ENCODE data around the gene LEMD1.

DNA sequence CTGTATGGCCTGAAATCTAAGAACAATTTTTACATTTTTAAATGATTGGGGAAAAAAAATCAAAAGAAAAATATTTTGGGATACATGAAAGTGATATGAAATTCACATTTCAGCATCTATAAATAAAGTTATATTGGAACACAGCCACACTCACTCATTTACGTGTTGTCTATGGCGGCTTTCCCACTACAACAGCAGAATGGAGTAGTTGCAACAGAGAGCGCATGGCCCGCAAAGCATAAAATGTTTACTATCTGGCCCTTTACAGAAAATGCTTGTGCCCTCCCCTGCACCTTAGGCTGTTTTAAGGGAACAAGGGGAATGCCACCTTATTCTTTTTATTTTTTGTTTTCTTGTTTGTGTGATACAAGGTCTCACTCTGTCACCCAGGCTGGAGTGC is 68.7 kb downstream of the LEMD1 start:
- no peak for TF ChIP-seq EZH2 (optimal IDR thresholded peaks at IDR 0.05; ENCODE audit: low read depth, low read length)
- TF ChIP-seq, protein P1, sequence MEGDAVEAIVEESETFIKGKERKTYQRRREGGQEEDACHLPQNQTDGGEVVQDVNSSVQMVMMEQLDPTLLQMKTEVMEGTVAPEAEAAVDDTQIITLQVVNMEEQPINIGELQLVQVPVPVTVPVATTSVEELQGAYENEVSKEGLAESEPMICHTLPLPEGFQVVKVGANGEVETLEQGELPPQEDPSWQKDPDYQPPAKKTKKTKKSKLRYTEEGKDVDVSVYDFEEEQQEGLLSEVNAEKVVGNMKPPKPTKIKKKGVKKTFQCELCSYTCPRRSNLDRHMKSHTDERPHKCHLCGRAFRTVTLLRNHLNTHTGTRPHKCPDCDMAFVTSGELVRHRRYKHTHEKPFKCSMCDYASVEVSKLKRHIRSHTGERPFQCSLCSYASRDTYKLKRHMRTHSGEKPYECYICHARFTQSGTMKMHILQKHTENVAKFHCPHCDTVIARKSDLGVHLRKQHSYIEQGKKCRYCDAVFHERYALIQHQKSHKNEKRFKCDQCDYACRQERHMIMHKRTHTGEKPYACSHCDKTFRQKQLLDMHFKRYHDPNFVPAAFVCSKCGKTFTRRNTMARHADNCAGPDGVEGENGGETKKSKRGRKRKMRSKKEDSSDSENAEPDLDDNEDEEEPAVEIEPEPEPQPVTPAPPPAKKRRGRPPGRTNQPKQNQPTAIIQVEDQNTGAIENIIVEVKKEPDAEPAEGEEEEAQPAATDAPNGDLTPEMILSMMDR (IDR thresholded peaks at IDR 0.05; ENCODE audit: low read length) = no peak
